Transverse colon (tissue), 4 donors: ENCODE results near the gene TTYH2. TPM values are rescaled to one million over a fixed set of nuclear protein-coding genes. Genes with fewer than 3 reads are reported as not detected.

Source experiments
- DNase-seq: peaks from one replicate; pipeline ENCODE4 v3.0.0-alpha.2; 2019
- H3K27ac ChIP-seq, 4 donors: fragments of 200-600 bp; sonication (generic); 2 replicates each; pipeline ENCODE4 v1.5.1; 2016 to 2018; ENCODE audit warnings: inconsistent platforms in 4 of 4
- H3K27me3 ChIP-seq: fragments of 200-600 bp; sonication (generic); 2 replicates; pipeline ENCODE4 v1.5.1; 2017; ENCODE audit warnings: inconsistent platforms
- H3K36me3 ChIP-seq, 4 donors: fragments of 200-600 bp; sonication (generic); 2 replicates each; pipeline ENCODE4 v1.5.1; 2017 to 2019; ENCODE audit warnings: inconsistent platforms in 4 of 4
- H3K4me1 ChIP-seq, 4 donors: fragments of 200-600 bp; sonication (generic); 2 replicates each; pipeline ENCODE4 v1.5.1; 2017 to 2020; ENCODE audit warnings: inconsistent platforms in 4 of 4
- H3K4me3 ChIP-seq, 4 donors: fragments of 200-600 bp; sonication (generic); 1 replicate in 1 of 4; 2 replicates in 3 of 4; pipeline versions ENCODE4 v1.5.1 to v1.6.1; 2017 to 2019; ENCODE audit warnings: inconsistent platforms in 4 of 4
- H3K9me3 ChIP-seq, 2 donors: fragments of 200-600 bp; sonication (generic); 2 replicates each; pipeline ENCODE4 v1.5.1; 2017 to 2019; ENCODE audit warnings: inconsistent platforms in 2 of 2
- EP300 ChIP-seq: sonication (generic); formaldehyde crosslinking; IDR thresholded peaks from one replicate; pipeline ENCODE4 v1.6.1; 2017; ENCODE audit warnings: antibody characterized with exemption, low read depth
- POLR2A ChIP-seq: fragments of 450-650 bp; IDR thresholded peaks from one replicate; pipeline ENCODE4 v1.6.1; 2016; ENCODE audit warnings: antibody characterized with exemption, mild to moderate bottlenecking, moderate library complexity
- POLR2AphosphoS5 ChIP-seq, 3 donors: sonication (generic); formaldehyde crosslinking; IDR thresholded peaks; one replicate each; pipeline ENCODE4 v1.6.1; 2016; ENCODE audit warnings: antibody characterized with exemption in 3 of 3
- WGBS, 2 donors: methylation state at CpG; one replicate each; pipeline ENCODE4 v1.1.5; 2018; ENCODE audit warnings: low coverage in 1 of 2; 5-methylcytosine and 5-hydroxymethylcytosine counted together
- in situ Hi-C, 4 donors: fragments of 200-750 bp; cut with MboI; loops; one replicate each; pipeline versions ENCODE4 v1.15.0 to v1.15.1; 2017; ENCODE audit warnings: low sequenced_read_pairs in 3 of 4, low pct_ligation_motif_present in 1 of 4, low pct_unique_long_range_greater_than_20kb in 1 of 4
- intact Hi-C: fragments of 100-400 bp; cut with DNase I; formaldehyde crosslinking; loops from one replicate; pipeline ENCODE4 v1.15.1; 2023; ENCODE audit warnings: low total_unique reads
- total RNA-seq, 4 donors: library from RNA; depleted of rRNA; stranded (reverse); fragments of >200 nt; gene quantifications; one replicate each; pipeline ENCODE4 v1.1.0, GENCODE V29; 2016
- TF ChIP-seq, protein P1 (sequence below), 5 experiments: fragments of 200-600 bp in 3 of 5; fragments of 450-650 bp in 2 of 5; sonication (generic) in 3 of 5; IDR thresholded peaks; 1 replicate in 2 of 5; 2 replicates in 3 of 5; pipeline ENCODE4 v1.5.1; 2016 to 2017; ENCODE audit warnings: antibody characterized with exemption in 5 of 5, inconsistent platforms in 3 of 5, mild to moderate bottlenecking in 2 of 5, moderate library complexity in 1 of 5

Gene TTYH2
- total RNA-seq, 4 donors from 2014 or later = 0.37 to 5.2 (median 2.3) TPM

DNA sequence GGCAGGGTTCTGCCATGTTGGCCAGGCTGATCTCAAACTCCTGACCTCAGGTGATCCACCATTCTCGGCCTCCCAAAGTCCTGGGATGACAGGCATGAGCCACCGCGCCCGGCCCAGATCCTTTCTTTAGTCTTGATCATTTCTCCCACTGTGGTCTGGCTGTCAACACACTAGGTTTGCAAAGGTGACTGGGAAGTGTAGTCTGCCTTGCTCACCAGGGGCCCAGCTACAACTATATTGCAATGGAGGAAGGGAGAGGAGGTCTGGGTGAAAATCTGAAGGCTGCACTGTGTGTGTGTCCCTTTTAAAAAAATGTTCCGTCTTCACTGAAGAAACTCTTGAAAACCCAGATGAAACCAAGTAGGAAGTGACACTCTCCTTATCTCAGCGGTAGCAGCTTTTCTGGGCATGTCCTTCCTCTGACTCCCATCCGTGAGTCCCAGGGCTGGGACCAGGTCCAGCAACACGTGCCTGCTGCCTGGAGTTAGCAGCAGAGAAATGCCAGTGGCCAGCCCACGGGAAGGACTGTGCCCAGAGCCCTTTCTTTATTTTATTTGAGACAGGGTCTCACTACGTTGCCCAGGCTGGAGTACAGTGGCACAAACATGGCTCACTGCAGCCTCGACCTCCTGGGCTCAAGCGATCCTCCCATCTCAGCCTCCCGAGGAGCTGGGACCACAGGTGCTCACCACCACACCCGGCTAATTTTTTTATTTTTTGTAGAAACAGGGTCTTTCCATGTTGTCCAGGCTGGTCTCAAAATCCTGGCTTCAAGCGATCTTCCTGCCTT lies 94.8 kb downstream of the TTYH2 start:
- H3K4me1 ChIP-seq = no peaks in the 10 kb centered on the region
- peaks cover 12% of the 10 kb centered on the region for H3K27me3 ChIP-seq
- no peaks in the 10 kb centered on the region for H3K36me3 ChIP-seq
- TF ChIP-seq, protein P1, sequence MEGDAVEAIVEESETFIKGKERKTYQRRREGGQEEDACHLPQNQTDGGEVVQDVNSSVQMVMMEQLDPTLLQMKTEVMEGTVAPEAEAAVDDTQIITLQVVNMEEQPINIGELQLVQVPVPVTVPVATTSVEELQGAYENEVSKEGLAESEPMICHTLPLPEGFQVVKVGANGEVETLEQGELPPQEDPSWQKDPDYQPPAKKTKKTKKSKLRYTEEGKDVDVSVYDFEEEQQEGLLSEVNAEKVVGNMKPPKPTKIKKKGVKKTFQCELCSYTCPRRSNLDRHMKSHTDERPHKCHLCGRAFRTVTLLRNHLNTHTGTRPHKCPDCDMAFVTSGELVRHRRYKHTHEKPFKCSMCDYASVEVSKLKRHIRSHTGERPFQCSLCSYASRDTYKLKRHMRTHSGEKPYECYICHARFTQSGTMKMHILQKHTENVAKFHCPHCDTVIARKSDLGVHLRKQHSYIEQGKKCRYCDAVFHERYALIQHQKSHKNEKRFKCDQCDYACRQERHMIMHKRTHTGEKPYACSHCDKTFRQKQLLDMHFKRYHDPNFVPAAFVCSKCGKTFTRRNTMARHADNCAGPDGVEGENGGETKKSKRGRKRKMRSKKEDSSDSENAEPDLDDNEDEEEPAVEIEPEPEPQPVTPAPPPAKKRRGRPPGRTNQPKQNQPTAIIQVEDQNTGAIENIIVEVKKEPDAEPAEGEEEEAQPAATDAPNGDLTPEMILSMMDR (IDR thresholded peaks at IDR 0.05) = no peak
- TF ChIP-seq POLR2AphosphoS5 (IDR thresholded peaks at IDR 0.05) (no peak), POLR2A (no peak), EP300 (no peak)
- 36 to 66% methylated on average over 3 to 15 of the region's 15 CpGs for WGBS, 2 donors
- in situ Hi-C loops = loop anchor here in 1 of 4 donors (10.0 kb wide), 1 partner anchor 57 kb away; the partner anchor contains the start of genes BTBD17 and GPR142
- no peak overlapping the region for H3K27ac ChIP-seq
- H3K4me3 ChIP-seq = no peak overlapping the region
- H3K9me3 ChIP-seq = peaks cover 0 to 4% of the 10 kb centered on the region in 2 donors
- intact Hi-C loops = no loop called here
- DNase-seq = no peak

- no peak for TF ChIP-seq EP300
- TF ChIP-seq, protein P1 (IDR thresholded peaks at IDR 0.05) = no peak
- no peak for TF ChIP-seq POLR2AphosphoS5 (IDR thresholded peaks at IDR 0.05)
- TF ChIP-seq POLR2A = no peak
- Histone ChIP-seq H3K36me3 (no peaks in the 10 kb centered on the region), H3K27ac (no peak overlapping the region), H3K9me3 (peaks cover 0 to 2% of the 10 kb centered on the region in 2 donors), H3K4me1 (no peaks in the 10 kb centered on the region), H3K4me3 (no peak overlapping the region), H3K27me3 (peaks cover 12% of the 10 kb centered on the region)
- in situ Hi-C loops (loop anchor here in 1 of 4 donors (10.0 kb wide), 1 partner anchor 55 kb away; the partner anchor contains the start of genes BTBD17 and GPR142), intact Hi-C loops (no loop called here)
- DNase-seq = no peak
- 59% methylated on average over 12 of the region's 12 CpGs; no CpG with 5 or more reads in 1 of the 2 donors for WGBS, 2 donors
Observed at GRCh38 chr17:74309902-74310301, 96.5 kb downstream of the TTYH2 start.

Other genes starting within 250 kb of the TTYH2 start
- gene RPL38, start 9.9 kb upstream of the TTYH2 start, total RNA-seq = 100 to 1,000 TPM in 3 of 4 donors, 10 to 100 TPM in 1; 65.1 to 310 (median 203) TPM
- not detected for gene DNAI2, start 60.7 kb downstream of the TTYH2 start, total RNA-seq
- gene KIF19, start 112.7 kb downstream of the TTYH2 start, total RNA-seq = 1 to 10 TPM; 1.4 to 4.4 (median 1.8) TPM
- not detected for gene BTBD17, start 148.3 kb downstream of the TTYH2 start, total RNA-seq
- under 1 TPM in 1 of 4 donors, not detected in 3; 0.48 TPM for gene GPR142, start 153.9 kb downstream of the TTYH2 start, total RNA-seq
- 100 to 1,000 TPM in 3 of 4 donors, 10 to 100 TPM in 1; 62.5 to 263 (median 174) TPM for gene GPRC5C, start 218.5 kb downstream of the TTYH2 start, total RNA-seq